ENCODE data around the gene RHBG.
"Not testable (repeated sequence)": the region's sequence is repeated elsewhere in the genome, so short reads cannot be mapped to it uniquely, and the experiment has no call there.

Gene RHBG

DNA sequence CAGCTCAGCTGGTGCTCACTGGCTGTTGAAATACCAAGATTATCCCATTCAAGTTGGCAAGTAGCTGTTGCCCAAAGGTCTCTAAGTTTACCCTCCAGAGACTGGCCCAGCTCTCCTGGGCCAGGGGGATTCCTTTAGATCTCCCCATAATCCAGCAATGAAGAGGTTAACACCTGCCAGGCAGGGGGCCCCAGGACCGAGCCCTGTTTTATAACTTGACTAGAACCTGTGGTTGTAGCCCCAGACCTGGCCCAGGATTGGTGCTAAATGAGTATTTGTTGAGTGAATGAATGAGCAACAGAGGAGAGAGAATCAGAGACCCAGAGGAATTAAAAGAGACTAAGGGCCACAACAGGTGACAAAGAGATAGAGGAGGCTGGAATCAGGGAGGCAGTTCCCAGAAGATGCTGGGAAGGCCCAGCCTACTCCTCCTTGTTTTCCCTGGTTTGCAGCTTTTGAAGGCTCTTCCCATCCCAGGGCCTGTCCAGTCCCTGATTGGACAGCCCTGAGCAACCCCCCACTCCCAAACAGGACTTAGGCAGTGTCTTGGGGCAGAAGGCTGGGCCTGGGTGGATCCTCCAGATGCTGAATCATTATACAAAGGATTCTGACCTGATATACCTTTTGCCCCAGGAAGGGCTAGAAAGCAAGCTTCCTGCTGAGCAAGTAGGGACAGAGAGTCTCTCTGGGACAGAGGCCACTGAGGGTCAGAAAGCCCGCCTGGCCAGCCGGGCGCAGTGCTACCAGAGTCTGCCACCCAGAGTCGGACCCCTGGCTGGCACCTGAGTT, 2.4 kb upstream of the RHBG start:
- H4K8ac ChIP-seq (ENCODE audit: low read depth, low read length) = no peak overlapping the region
- WGBS (ENCODE audit: extremely low coverage, insufficient coverage, low lambda C conversion rate) = no CpG with 5 or more reads among the region's 5 CpGs
- H3K79me2 ChIP-seq (ENCODE audit: control insufficient read depth, insufficient read depth, low read length) = no peaks in the 10 kb centered on the region
- no peaks in the 10 kb centered on the region for H3K36me3 ChIP-seq (ENCODE audit: control insufficient read depth, insufficient read depth, low read length)
- H2BK15ac ChIP-seq (replicated peaks; ENCODE audit: low read depth) = no peak overlapping the region
- no peak overlapping the region for H3K9ac ChIP-seq (ENCODE audit: low read length)
- H3K23ac ChIP-seq (ENCODE audit: low read length) = no peak overlapping the region
- H3K4me2 ChIP-seq (ENCODE audit: low read length) = no peak overlapping the region
- H3K27me3 ChIP-seq (ENCODE audit: insufficient read depth, low read length, poor library complexity) = no peaks in the 10 kb centered on the region
- no peak overlapping the region for H2BK120ac ChIP-seq (ENCODE audit: low read depth, low read length)
- H3K79me1 ChIP-seq (ENCODE audit: low read length) = no peaks in the 10 kb centered on the region
- no peak overlapping the region for H3K56ac ChIP-seq (ENCODE audit: low read length)
- H3K27ac ChIP-seq (ENCODE audit: low read depth, low read length) = no peak overlapping the region
- H3K18ac ChIP-seq (ENCODE audit: low read length) = no peak overlapping the region
- no peak overlapping the region for H3K4me3 ChIP-seq (ENCODE audit: low read length)
- no peak for DNase-seq
- H4K5ac ChIP-seq (ENCODE audit: low read length) = no peak overlapping the region
- H2BK5ac ChIP-seq (ENCODE audit: low read length) = no peak overlapping the region
- peaks cover 10% of the 10 kb centered on the region for H3K4me1 ChIP-seq (ENCODE audit: control insufficient read depth, low read depth, low read length)
- H2AK5ac ChIP-seq (ENCODE audit: low read length) = no peak overlapping the region
- H3K4ac ChIP-seq (ENCODE audit: low read depth, low read length) = no peak overlapping the region

- Histone ChIP-seq H3K4me1 (ENCODE audit: control insufficient read depth, low read depth, low read length) (peaks cover 10% of the 10 kb centered on the region), H3K56ac (ENCODE audit: low read length) (peak overlapping the region; percentile 73), H3K79me1 (ENCODE audit: low read length) (no peaks in the 10 kb centered on the region), H3K23ac (ENCODE audit: low read length) (no peak overlapping the region), H3K18ac (ENCODE audit: low read length) (no peak overlapping the region), H3K4ac (ENCODE audit: low read depth, low read length) (no peak overlapping the region), H4K5ac (ENCODE audit: low read length) (no peak overlapping the region), H3K4me3 (ENCODE audit: low read length) (no peak overlapping the region), H3K27ac (ENCODE audit: low read depth, low read length) (no peak overlapping the region), H3K79me2 (ENCODE audit: control insufficient read depth, insufficient read depth, low read length) (no peaks in the 10 kb centered on the region), H4K8ac (ENCODE audit: low read depth, low read length) (no peak overlapping the region), H3K36me3 (ENCODE audit: control insufficient read depth, insufficient read depth, low read length) (no peaks in the 10 kb centered on the region), H3K27me3 (ENCODE audit: insufficient read depth, low read length, poor library complexity) (no peaks in the 10 kb centered on the region), H2BK120ac (ENCODE audit: low read depth, low read length) (no peak overlapping the region), H2BK15ac (replicated peaks; ENCODE audit: low read depth) (no peak overlapping the region), H2AK5ac (ENCODE audit: low read length) (no peak overlapping the region), H3K9ac (ENCODE audit: low read length) (no peak overlapping the region), H2BK5ac (ENCODE audit: low read length) (peak overlapping the region; percentile 36), H3K4me2 (ENCODE audit: low read length) (no peak overlapping the region)
- WGBS (ENCODE audit: extremely low coverage, insufficient coverage, low lambda C conversion rate) = no CpG with 5 or more reads among the region's 9 CpGs
- no peak for DNase-seq
Measured at GRCh38 chr1:156367383-156368156, 1.4 kb upstream of the RHBG start.

- WGBS (ENCODE audit: extremely low coverage, insufficient coverage, low lambda C conversion rate) = no CpG with 5 or more reads among the region's 7 CpGs
- H3K79me2 ChIP-seq (ENCODE audit: control insufficient read depth, insufficient read depth, low read length) = no peaks in the 10 kb centered on the region
- H3K9ac ChIP-seq (ENCODE audit: low read length) = peak overlapping the region; percentile 8
- no peak overlapping the region for H2AK5ac ChIP-seq (ENCODE audit: low read length)
- no peak overlapping the region for H3K18ac ChIP-seq (ENCODE audit: low read length)
- H3K27ac ChIP-seq (ENCODE audit: low read depth, low read length) = no peak overlapping the region
- H4K8ac ChIP-seq (ENCODE audit: low read depth, low read length) = no peak overlapping the region
- H4K5ac ChIP-seq (ENCODE audit: low read length) = no peak overlapping the region
- H3K4me2 ChIP-seq (ENCODE audit: low read length) = peak overlapping the region; percentile 10
- H3K23ac ChIP-seq (ENCODE audit: low read length) = no peak overlapping the region
- no peak for DNase-seq
- H3K36me3 ChIP-seq (ENCODE audit: control insufficient read depth, insufficient read depth, low read length) = no peaks in the 10 kb centered on the region
- no peak overlapping the region for H2BK120ac ChIP-seq (ENCODE audit: low read depth, low read length)
- peak overlapping the region; percentile 36 for H2BK5ac ChIP-seq (ENCODE audit: low read length)
- peaks cover 10% of the 10 kb centered on the region for H3K4me1 ChIP-seq (ENCODE audit: control insufficient read depth, low read depth, low read length)
- no peaks in the 10 kb centered on the region for H3K27me3 ChIP-seq (ENCODE audit: insufficient read depth, low read length, poor library complexity)
- H3K4ac ChIP-seq (ENCODE audit: low read depth, low read length) = no peak overlapping the region
- H3K4me3 ChIP-seq (ENCODE audit: low read length) = no peak overlapping the region
- H3K56ac ChIP-seq (ENCODE audit: low read length) = peak overlapping the region; percentile 73
- no peak overlapping the region for H2BK15ac ChIP-seq (replicated peaks; ENCODE audit: low read depth)
- H3K79me1 ChIP-seq (ENCODE audit: low read length) = no peaks in the 10 kb centered on the region
Measured at GRCh38 chr1:156368157-156368658, 803 bp upstream of the RHBG start.

GRCh38 chr1:156369685-156370286, 775 bp downstream of the RHBG start:
- H2BK15ac ChIP-seq (replicated peaks; ENCODE audit: low read depth); H3K79me1 ChIP-seq (ENCODE audit: low read length); H4K8ac ChIP-seq (ENCODE audit: low read depth, low read length); H3K27me3 ChIP-seq (ENCODE audit: insufficient read depth, low read length, poor library complexity); H4K5ac ChIP-seq (ENCODE audit: low read length); DNase-seq; H3K36me3 ChIP-seq (ENCODE audit: control insufficient read depth, insufficient read depth, low read length); H3K4me3 ChIP-seq (ENCODE audit: low read length); H3K23ac ChIP-seq (ENCODE audit: low read length); H3K4ac ChIP-seq (ENCODE audit: low read depth, low read length); H2BK5ac ChIP-seq (ENCODE audit: low read length); H3K27ac ChIP-seq (ENCODE audit: low read depth, low read length); H2BK120ac ChIP-seq (ENCODE audit: low read depth, low read length); H3K79me2 ChIP-seq (ENCODE audit: control insufficient read depth, insufficient read depth, low read length); H2AK5ac ChIP-seq (ENCODE audit: low read length): not testable (repeated sequence)
- no CpG with 5 or more reads among the region's 10 CpGs for WGBS (ENCODE audit: extremely low coverage, insufficient coverage, low lambda C conversion rate)
- peak overlapping the region; percentile 21 for H3K18ac ChIP-seq (ENCODE audit: low read length)
- peak overlapping the region; percentile 84 for H3K9ac ChIP-seq (ENCODE audit: low read length)
- H3K56ac ChIP-seq (ENCODE audit: low read length) = peak overlapping the region; percentile 95
- H3K4me1 ChIP-seq (ENCODE audit: control insufficient read depth, low read depth, low read length) = peaks cover 10% of the 10 kb centered on the region
- peak overlapping the region; percentile 92 for H3K4me2 ChIP-seq (ENCODE audit: low read length)

- H3K18ac ChIP-seq (ENCODE audit: low read length) = no peak overlapping the region
- H3K79me2 ChIP-seq (ENCODE audit: control insufficient read depth, insufficient read depth, low read length) = no peaks in the 10 kb centered on the region
- no peak overlapping the region for H3K4me2 ChIP-seq (ENCODE audit: low read length)
- H2BK120ac ChIP-seq (ENCODE audit: low read depth, low read length) = no peak overlapping the region
- H3K4me3 ChIP-seq (ENCODE audit: low read length) = no peak overlapping the region
- H3K23ac ChIP-seq (ENCODE audit: low read length) = no peak overlapping the region
- H3K79me1 ChIP-seq (ENCODE audit: low read length) = no peaks in the 10 kb centered on the region
- no peak overlapping the region for H3K56ac ChIP-seq (ENCODE audit: low read length)
- no peaks in the 10 kb centered on the region for H3K36me3 ChIP-seq (ENCODE audit: control insufficient read depth, insufficient read depth, low read length)
- no peak overlapping the region for H4K8ac ChIP-seq (ENCODE audit: low read depth, low read length)
- no peak overlapping the region for H2BK15ac ChIP-seq (replicated peaks; ENCODE audit: low read depth)
- H3K4me1 ChIP-seq (ENCODE audit: control insufficient read depth, low read depth, low read length) = peaks cover 10% of the 10 kb centered on the region
- H3K27ac ChIP-seq (ENCODE audit: low read depth, low read length) = no peak overlapping the region
- no peak overlapping the region for H4K5ac ChIP-seq (ENCODE audit: low read length)
- H3K27me3 ChIP-seq (ENCODE audit: insufficient read depth, low read length, poor library complexity) = no peaks in the 10 kb centered on the region
- no peak for DNase-seq
- no peak overlapping the region for H2BK5ac ChIP-seq (ENCODE audit: low read length)
- H2AK5ac ChIP-seq (ENCODE audit: low read length) = no peak overlapping the region
- H3K9ac ChIP-seq (ENCODE audit: low read length) = no peak overlapping the region
- no peak overlapping the region for H3K4ac ChIP-seq (ENCODE audit: low read depth, low read length)
- WGBS (ENCODE audit: extremely low coverage, insufficient coverage, low lambda C conversion rate) = no CpG with 5 or more reads among the region's 7 CpGs
Measured at GRCh38 chr1:156371553-156372264, 2.7 kb downstream of the RHBG start.
